Measurements from ENCODE around the gene SLC43A3.
"Not testable (repeated sequence)": the region's sequence is repeated elsewhere in the genome, so short reads cannot be mapped to it uniquely, and the experiment has no call there.

SLC43A3 gene

DNA sequence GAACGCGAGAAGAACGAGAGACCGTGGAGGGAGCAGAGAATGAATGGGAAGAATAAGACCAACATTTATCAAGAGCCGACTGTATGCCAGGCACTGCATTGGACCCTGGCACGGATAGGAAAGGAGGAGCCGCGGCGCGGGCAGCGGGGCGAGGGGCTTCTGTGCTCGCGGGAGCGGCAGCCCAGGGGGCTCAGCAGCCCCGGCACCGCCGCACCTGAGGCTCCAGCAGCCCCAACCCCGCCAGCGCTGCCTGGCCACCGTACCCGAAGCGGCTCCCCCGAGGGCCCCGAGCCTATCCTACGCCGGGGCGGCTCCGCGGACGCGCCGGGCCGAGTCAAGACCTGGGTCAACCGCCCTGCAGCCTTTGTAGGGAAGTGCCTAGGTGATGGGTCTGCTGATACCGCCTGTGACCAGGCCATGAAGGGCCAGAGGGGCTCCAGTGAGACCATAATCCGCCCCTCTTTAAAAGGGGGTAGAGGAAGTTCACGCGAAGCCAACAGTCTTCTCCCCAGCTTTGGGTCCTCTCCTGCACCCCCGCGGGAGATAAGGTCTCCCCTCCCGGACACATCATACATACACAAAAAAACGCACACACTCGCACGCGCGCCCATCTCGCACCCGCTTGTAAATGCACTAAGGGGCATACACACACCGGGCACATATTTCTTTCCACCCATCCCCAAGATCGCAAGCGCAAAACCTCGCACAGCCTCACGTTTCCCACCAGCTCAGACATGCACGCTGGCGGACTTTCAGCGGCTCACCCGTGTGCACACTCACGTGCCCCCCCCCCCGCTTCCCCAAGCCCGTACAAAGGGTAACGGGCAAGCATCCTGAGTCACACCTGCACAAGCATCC lies 32.5 kb upstream of the SLC43A3 start:
- DNase-seq (ENCODE audit: low spot score), result no peak

DNA sequence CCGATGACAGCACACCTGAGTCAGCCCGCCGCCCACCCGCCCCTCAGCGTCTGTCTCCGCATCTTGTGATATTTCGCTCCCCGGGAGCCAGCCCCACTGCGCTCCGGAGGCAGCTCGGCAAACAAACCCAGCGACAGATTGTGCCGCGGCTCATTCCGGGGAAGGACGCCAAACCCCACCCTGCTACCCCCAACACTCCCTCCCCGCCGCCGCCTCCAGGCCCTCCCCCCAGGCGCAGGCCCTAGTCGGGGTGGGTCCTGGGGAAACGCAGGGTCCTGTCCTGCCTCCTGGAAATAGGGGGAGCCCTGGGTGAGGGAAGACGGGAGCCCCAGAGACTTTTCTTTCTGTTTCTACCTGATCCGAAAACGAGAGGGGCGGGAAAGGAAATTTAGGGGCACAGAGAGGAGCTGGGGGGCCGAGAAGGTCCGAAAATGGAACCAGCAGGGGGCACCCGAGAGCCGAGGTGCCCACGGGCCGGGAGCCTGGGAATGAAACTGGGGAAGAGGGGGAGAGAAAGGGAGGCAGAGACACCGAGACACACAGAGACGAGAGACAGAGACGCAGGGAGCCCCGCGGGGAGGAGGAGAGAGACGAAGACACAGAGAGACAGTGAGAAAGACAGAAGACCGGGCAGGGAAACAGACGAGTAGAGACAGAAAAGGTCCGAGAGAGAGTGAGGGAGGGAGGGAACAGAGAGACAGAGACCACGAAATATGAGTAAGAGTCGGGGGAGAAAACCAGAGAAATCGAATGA lies 31.7 kb upstream of the SLC43A3 start:
- DNase-seq (ENCODE audit: low spot score), result peak; percentile 84

DNA sequence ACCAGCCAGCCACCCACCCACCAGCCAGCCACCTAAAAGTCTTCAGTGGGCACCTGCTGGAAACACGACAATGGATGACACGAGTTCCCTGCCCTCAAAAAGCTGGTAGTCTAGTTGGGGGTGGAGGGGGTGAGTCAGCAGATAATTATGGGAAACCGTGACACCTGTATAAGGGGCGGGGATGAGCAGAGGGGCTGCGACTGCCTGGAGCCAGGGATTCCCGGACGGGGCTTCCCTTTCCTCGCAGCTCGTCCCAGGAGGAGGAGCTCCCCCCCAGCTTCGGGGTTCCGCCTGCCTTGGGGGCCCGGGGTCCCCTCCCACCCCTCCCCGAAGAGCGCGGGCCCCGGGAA lies 31.1 kb upstream of the SLC43A3 start:
- no peak for DNase-seq (ENCODE audit: low spot score)

DNA sequence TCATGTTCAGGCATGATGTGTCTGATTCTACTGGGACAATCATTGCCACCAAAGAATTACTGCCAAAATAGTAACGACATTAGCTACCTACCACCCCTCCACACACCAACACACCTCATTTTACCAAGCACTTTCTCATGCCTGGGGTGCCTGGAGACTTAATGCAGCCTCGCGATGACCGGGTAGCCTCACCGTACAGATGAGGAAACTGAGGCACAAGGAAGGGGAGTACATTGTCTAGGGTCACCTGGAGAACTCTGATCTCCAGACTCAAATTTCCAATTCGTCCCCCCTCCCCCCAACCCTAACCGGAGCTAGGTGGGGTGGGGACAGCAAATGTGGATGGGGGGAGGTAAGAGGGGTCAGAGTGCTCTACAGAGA lies 30.7 kb upstream of the SLC43A3 start:
- no peak for DNase-seq (ENCODE audit: low spot score)

DNA sequence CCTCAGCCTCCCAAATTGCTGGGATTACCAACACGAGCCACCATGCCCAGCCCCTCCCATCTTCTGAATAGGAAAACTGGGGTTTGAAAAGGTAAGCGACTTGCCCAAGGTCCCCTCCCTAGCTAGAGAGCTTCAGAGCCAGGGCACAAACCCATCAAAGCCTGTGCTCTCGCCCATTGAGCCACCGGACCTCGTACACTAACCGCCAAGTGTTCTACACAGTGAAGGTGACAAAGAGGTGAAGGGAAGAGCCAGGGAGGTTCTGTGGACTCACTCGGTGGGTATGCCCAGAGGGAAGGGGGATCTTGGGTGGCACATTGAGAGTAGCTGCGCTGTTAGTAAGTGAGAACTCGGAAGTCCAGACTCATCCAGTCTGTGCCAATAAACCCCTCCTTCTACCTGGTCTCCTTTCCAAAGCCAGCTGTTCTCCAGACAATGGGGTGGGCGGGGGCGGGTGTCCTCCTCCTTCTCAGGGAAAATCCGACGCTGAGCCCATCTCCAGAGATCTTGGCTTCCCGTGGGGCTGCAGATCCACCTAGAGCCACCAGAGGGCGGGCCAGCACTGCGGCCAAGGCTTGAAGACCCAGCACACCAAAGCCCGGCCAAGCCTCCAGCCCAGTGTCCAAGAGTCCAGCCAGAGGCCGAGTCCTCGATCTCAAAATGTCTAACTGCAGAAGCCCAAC lies 30.2 kb upstream of the SLC43A3 start:
- peak; percentile 93 for DNase-seq (ENCODE audit: low spot score)

DNA sequence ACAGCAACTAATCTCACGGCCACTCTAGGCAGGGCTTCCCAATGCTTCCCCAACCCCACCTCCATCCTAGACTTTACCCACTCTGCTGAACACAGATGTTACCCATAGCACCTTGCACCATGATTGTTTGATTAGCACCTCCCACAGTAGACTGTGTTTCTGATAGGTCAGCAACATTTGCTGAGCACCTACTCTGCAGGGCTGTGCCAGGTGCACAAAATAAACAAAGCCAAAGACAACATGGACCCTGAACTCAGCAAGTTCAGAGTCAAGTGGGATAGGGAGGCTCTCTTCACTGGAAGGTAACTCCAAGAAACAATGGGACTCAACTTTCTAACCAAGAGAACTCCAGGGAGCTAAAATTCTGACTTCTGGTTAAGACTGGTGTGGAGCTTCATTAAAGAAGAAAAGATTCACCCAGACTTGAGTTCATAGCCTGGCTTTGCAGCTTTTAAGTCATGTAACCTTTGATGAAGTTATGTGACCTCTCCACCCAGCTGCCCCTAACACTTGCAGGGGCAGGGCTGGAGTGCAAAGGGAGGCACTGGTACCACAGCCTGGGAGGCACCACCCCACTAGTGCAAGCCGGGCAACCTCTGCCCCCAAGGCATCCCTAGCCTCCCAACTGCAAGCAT lies 26.7 kb upstream of the SLC43A3 start:
- DNase-seq (ENCODE audit: low spot score), result no peak

DNA sequence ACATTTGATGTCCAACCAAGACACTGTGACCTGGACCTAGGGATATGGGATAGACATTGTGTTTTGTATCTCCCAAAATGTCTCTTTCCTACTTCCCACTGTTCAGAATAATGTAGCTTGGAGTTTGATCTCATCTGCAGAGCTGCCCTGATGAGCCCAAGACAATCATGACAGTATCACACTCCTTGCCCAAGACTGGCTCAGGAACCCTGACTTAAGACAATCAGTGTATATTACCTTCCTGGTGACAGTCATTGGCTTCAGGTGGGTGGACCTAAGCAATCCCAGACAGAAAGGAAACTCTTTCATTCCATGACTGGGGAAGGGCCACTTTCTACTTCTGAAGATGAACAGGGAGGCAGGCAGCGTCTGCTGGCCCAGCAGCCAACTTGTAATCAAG lies 19.1 kb upstream of the SLC43A3 start:
- DNase-seq (ENCODE audit: low spot score), result no peak

DNA sequence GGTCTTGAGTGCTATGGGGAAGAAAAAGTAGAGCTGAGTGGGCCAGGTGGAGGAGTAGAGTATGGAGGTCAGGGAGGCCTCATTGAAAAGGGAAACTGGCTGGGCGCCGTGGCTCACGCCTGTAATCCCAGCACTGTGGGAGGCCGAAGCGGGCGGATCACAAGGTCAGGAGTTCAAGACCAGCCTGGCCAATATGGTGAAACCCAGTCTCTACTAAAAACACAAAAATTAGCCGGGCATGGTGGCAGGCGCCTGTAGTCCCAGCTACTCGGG lies 18.1 kb upstream of the SLC43A3 start:
- DNase-seq (ENCODE audit: low spot score), result not testable (repeated sequence)

DNA sequence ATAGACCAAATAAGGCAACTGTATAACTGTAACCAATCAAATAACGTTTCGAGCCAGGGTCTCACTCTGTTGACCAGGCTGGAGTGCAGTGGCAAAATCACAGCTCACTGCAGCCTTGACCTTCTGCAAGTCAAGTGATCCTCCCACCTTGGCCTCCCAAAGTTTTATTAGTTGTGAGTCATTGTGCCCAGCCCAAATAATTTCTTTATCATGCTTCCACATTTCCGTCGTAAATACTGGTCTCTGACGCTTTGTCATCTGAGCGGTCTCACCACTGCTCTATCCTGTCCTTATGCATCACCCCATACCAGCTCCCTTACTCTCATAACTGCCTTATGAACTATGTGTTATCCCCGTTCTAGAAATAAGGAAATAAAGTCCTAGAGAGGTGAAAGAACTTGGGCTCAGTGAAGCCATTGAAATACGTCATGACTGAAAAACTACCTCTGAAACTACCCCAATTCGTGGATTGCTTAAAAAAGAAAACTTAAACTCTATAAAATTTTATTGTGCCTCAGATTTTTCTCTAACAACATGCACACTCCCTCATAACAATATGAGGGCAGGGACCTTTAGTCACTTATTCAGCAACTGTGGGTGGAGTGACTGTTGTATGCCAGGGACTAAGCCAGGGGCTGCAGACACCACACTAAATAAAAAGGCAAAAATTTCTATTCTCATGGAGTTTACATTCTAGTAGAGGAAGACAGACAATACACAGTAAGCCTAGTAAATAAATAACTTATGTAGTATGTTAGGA lies 17.6 kb upstream of the SLC43A3 start:
- no peak for DNase-seq (ENCODE audit: low spot score)

DNA sequence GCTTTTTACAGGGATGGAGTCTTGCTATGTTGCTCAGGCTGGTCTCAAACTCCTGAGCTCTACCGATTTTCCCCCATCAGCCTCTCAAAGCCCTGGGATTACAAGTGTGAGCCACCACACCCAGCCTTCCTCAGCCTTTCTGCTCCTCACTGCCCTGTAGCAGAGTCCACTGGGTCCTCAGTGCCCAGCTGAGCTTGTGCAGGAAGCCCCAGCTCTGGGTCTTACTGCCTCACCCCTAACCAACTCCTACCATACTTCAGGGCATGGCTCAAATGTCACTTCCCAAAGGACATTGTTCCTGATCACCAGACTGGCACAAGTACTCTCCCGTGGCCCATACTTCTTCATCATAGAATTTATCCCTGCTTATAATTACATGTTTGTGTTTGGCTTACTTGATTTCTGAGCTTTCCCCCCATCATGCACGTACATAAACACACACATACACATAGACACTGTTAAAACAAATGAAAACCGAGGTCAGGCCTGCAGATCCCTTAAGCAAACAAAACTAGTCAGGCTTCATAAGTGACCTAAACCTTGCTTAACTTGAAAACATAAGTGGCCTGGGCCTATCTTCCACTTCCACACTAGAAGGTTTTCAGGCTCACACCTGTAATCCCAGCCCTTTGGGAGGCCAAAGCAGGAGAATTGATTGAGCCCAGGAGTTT lies 14.0 kb upstream of the SLC43A3 start:
- DNase-seq (ENCODE audit: low spot score), result no peak

DNA sequence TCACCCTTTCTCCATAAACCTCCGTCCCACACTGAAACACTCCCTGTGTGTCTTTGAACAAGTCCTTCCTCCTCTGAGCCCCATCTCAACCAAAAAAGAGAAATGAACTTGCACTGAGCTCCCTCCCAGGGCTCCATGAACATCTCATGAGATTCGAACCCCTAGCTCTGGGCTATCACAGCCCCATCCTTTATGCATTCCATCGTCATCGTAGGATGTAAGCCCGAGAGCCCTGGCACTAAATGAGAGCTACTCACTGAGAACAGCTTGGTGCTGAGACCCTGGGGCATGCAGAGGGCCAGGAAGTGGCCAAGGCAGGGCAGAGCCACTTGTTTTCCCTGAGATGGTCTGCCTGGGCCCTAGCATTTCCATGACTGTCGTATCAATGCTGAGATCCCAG lies 12.9 kb upstream of the SLC43A3 start:
- no peak for DNase-seq (ENCODE audit: low spot score)

DNA sequence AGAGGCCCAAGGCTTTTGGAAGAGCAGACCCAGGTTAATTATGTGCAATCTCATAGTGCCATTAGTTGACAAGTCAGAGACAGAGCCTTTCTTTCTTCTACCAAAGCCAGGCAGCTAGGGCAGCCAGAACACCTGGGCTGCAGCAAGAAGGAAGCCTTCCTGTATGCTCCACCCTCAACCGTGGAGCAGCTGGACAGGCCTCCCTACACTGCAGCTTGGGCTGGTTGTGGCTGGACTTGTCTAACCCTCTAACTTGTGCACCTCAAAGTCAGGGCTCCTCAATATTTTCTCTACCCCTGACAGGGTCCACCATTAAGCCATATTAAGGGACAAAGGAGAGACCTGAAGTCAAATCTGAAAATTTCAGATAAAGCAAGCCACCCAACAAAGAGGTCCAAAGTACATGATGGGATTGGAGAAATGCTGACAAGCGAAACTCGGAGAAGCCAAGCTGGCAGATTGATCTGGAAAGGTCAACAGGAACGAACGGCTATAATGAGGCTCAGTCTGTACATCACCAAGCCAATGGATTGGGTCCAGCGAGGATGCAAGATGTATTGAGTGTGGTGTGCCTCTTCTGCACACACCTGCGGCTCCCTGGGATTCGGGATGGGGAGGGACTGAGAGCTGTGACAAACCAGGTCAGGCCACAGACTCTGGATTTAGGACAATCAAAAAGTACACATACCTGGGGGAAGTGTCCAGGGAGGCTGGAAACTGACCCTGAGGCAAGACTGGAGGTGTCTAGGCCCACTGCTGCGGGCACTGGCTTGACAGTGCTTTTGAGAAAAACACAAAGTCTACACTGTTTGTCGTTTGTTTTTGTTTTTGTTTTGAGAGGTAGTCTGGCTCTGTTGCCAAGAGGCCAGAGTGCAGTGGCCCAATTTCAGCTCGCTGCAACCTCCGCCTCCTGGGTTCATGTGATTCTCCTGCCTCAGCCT lies 11.7 kb upstream of the SLC43A3 start:
- no peak for DNase-seq (ENCODE audit: low spot score)

DNA sequence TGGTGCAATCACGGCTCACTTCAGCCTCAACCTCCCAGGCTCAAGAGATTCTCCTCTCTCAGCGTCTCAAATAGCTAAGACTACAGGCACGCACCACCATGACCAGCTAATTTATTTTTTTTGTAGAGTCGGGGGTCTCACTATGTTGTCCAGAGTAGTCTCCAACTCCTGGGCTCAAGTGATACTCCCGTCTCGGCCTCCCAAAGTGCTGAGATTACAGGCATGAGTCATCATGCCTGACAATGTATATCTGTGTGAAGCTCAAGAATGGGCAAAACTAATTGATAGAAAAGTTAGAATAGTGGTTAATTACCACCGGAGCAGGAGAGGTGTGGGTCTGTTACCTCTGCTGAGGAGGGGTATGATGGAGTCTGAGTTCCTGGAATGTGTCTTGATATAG lies 9.1 kb upstream of the SLC43A3 start:
- DNase-seq (ENCODE audit: low spot score), result no peak

DNA sequence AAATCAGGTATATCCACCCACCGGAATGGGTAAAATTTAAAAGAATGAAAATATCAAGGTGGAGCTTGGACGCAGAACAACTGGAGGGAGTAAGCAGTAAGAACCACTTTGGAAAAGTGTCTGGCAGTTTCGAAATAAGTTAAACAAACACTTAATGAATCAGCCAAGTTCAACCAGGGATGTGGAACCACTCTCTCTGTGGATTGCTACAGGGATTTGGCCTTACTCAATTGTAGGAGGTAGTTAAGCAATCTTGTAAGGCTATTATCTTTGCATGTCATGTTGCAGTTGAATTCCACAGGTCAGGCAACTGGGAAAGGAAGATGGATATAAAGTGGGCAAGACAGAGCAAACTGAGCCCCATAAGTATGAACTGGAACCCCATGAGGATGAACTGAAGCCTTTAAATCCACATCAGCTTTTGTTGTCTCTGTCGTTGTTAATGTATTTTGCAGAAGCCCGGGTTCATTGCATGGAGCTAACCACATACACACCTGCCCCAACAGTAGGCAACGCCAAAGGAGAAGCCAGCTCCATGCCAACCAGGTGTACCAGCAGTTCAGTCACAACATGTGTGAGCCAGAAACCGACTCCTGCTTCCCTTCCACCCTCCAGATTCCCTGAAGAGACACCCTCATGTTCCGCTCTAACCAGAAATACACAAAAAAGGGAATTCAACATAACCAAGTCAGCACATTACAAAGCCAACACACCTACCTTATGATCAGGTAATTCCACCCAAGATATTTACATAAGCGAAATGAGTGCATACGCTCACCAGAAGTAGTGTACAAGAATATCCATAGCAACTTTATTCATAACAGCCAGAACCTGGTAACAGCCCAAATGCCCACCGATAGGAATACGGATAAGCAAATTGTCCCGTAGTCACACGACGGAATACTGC lies 8.0 kb upstream of the SLC43A3 start:
- peak; percentile 92 for DNase-seq (ENCODE audit: low spot score)

DNA sequence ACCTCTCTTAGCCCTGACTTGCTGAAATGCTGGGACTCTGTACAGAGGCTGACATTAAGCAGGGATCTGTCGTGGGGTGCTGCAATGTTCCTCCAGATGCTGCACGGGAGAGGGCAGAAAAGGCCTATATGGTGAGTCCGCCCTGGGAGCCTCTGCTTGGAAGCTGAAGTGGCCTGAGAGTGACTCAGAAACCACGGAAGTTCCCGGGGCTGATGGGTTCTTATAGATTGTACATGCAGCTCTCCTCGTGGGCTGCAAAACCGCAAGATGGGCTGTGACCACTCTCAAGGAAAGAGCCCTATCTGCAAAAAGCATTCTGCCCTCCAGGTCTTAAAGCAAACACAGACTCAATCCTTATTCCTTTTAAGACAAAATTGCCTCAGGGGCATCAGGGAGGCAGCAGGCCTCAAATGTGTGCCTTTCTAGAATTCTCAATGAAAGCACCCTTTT lies 5.8 kb upstream of the SLC43A3 start:
- no peak for DNase-seq (ENCODE audit: low spot score)

DNA sequence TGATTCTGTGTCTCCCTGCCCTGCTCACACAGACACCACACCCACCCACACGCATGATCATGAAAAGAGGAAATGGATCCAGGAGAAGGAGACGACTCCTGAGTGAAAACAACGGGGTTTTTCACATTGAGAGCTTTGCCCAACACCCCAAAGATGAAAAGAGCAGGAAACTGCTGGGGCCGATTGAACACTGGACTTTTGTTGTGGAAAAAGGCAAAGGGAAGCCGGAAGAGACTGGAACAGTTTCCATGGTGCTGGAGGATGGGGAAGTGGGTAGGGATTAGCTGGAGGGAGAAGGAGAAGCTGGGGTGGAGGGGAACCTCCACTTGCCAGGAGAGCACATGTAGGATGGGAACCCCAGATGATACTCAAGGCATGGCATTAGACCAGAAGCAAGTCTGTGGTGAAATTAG lies 5.2 kb upstream of the SLC43A3 start:
- DNase-seq (ENCODE audit: low spot score), result no peak

DNA sequence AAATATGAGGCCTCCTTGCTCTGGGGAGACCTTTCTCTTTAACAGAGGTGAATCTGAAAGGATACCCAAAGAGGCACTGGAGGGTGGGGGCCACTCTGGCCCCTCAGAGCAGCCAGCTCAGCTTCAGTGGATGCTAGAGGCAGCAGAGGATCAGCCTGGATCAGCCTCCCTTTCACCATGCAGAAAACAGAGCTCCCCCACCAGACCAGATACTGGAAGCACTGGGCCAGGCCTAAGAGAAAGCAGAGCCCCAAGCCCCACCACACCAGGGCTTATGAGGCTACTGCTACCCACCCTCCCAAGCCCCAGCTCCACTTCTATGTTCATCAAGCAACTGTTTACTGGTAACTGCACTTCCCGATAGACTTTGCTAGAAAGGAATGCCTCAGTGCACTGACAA lies 4.0 kb upstream of the SLC43A3 start:
- no peak for DNase-seq (ENCODE audit: low spot score)

DNA sequence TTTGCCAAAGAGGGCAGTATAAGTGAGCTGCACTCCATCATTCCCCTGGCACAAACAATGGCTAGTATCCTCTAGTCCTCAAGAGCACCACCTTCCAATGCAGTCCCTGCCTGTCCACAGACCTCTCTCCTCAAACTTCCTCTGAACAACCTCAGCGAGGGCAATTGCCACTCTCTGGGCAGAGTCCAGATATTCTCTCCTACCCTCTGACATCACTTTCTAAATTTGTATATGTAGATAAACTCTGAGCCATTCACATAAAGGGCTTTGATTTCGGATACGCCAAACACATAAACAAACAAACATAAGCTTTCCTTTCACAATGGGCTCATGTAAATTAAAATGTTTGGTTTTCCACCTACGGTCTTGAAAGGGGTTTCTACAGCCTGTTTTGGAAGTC lies 3.0 kb upstream of the SLC43A3 start:
- no peak for DNase-seq (ENCODE audit: low spot score)

DNA sequence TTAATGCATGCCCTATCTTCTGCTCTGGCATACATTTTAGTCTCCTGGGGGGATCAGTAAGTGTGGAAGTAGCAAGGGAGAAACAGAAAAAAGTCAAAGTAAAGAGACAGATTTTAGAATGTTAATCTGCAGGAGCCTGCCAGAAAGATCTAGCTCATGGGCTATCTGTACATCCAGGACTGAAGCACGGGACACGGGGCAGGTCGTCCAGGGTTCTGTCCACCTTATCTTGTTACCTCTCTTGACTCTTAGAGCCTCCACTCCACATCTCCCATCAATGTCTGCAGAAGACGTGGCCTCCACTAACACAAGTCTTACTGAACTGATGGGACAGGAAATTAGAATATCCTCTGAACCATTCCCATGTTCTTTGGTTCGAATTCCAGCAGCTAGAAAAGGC lies 1.7 kb upstream of the SLC43A3 start:
- DNase-seq (ENCODE audit: low spot score), result no peak
